Stimulated activated naive CD8-positive, alpha-beta T cell treated with anti-CD3 and anti-CD28 coated beads, Interleukin-15, Interleukin-2, amounts not matched to agents 100 ng/mL and 50 ng/mL, for 24 hours (primary cell): ENCODE results near the gene TBC1D14.

Experiments
- H3K27ac Mint-ChIP-seq: one replicate; pipeline ENCODE4 v1.8.0; 2021; ENCODE audit warnings: mild to moderate bottlenecking, mixed read lengths
- H3K27me3 Mint-ChIP-seq: one replicate; pipeline ENCODE4 v1.8.0; 2021; ENCODE audit warnings: mixed read lengths
- H3K36me3 Mint-ChIP-seq: one replicate; pipeline ENCODE4 v1.8.0; 2021; ENCODE audit warnings: low read depth, mixed read lengths
- H3K4me1 Mint-ChIP-seq: one replicate; pipeline ENCODE4 v1.8.0; 2021; ENCODE audit warnings: low read depth, mixed read lengths
- H3K4me3 Mint-ChIP-seq: one replicate; pipeline ENCODE4 v1.8.0; 2021; ENCODE audit warnings: mild to moderate bottlenecking, mixed read lengths
- H3K9me3 Mint-ChIP-seq: one replicate; pipeline ENCODE4 v1.8.0; 2021; ENCODE audit warnings: mixed read lengths

The TBC1D14 gene

GRCh38 chr4:7023901-7024300 lies 114.3 kb downstream of the TBC1D14 start:
- Mint-ChIP-seq H3K4me1 (no peaks in the 10 kb centered on the region), H3K36me3 (peaks cover 54% of the 10 kb centered on the region), H3K27ac (no peak overlapping the region)

GRCh38 chr4:7024336-7024890 lies 114.8 kb downstream of the TBC1D14 start:
- H3K36me3 Mint-ChIP-seq = peaks cover 59% of the 10 kb centered on the region
- H3K27me3 Mint-ChIP-seq = no peaks in the 10 kb centered on the region
- H3K9me3 Mint-ChIP-seq = no peaks in the 10 kb centered on the region
- no peaks in the 10 kb centered on the region for H3K4me1 Mint-ChIP-seq
- no peak overlapping the region for H3K27ac Mint-ChIP-seq
- H3K4me3 Mint-ChIP-seq = no peak overlapping the region

More at GRCh38 chr4:7023901-7024300, 114.3 kb downstream of the TBC1D14 start:
- no peaks in the 10 kb centered on the region for H3K27me3 Mint-ChIP-seq
- no peak overlapping the region for H3K4me3 Mint-ChIP-seq
- no peaks in the 10 kb centered on the region for H3K9me3 Mint-ChIP-seq

GRCh38 chr4:7025040-7025602 lies 115.5 kb downstream of the TBC1D14 start:
- H3K4me1 Mint-ChIP-seq = no peaks in the 10 kb centered on the region
- peaks cover 59% of the 10 kb centered on the region for H3K36me3 Mint-ChIP-seq
- H3K9me3 Mint-ChIP-seq = no peaks in the 10 kb centered on the region
- H3K27me3 Mint-ChIP-seq = no peaks in the 10 kb centered on the region
- no peak overlapping the region for H3K4me3 Mint-ChIP-seq
- no peak overlapping the region for H3K27ac Mint-ChIP-seq

GRCh38 chr4:7026107-7026506 lies 116.5 kb downstream of the TBC1D14 start:
- Mint-ChIP-seq H3K4me3 (no peak overlapping the region), H3K27ac (no peak overlapping the region), H3K9me3 (no peaks in the 10 kb centered on the region), H3K27me3 (no peaks in the 10 kb centered on the region), H3K36me3 (peaks cover 59% of the 10 kb centered on the region), H3K4me1 (no peaks in the 10 kb centered on the region)

- no peak overlapping the region for H3K27ac Mint-ChIP-seq
- peaks cover 56% of the 10 kb centered on the region for H3K36me3 Mint-ChIP-seq
- H3K4me3 Mint-ChIP-seq = no peak overlapping the region
- no peaks in the 10 kb centered on the region for H3K4me1 Mint-ChIP-seq
- no peaks in the 10 kb centered on the region for H3K9me3 Mint-ChIP-seq
- H3K27me3 Mint-ChIP-seq = no peaks in the 10 kb centered on the region
Measured at GRCh38 chr4:7027284-7027683, 117.7 kb downstream of the TBC1D14 start.

- Mint-ChIP-seq H3K4me1 (no peaks in the 10 kb centered on the region), H3K27ac (no peak overlapping the region), H3K36me3 (peaks cover 54% of the 10 kb centered on the region), H3K4me3 (no peak overlapping the region), H3K9me3 (no peaks in the 10 kb centered on the region), H3K27me3 (no peaks in the 10 kb centered on the region)
Measured at GRCh38 chr4:7027913-7028312, 118.3 kb downstream of the TBC1D14 start.

- Mint-ChIP-seq H3K36me3 (peaks cover 50% of the 10 kb centered on the region), H3K27ac (no peak overlapping the region), H3K4me1 (no peaks in the 10 kb centered on the region), H3K4me3 (no peak overlapping the region), H3K9me3 (no peaks in the 10 kb centered on the region), H3K27me3 (no peaks in the 10 kb centered on the region)
Measured at GRCh38 chr4:7029212-7029611, 119.6 kb downstream of the TBC1D14 start.

- Mint-ChIP-seq H3K4me3 (no peak overlapping the region), H3K27ac (no peak overlapping the region), H3K4me1 (no peaks in the 10 kb centered on the region), H3K36me3 (peaks cover 50% of the 10 kb centered on the region), H3K9me3 (no peaks in the 10 kb centered on the region), H3K27me3 (no peaks in the 10 kb centered on the region)
Measured at GRCh38 chr4:7029921-7030320, 120.3 kb downstream of the TBC1D14 start.

- no peaks in the 10 kb centered on the region for H3K9me3 Mint-ChIP-seq
- no peak overlapping the region for H3K27ac Mint-ChIP-seq
- peaks cover 47% of the 10 kb centered on the region for H3K36me3 Mint-ChIP-seq
- no peaks in the 10 kb centered on the region for H3K4me1 Mint-ChIP-seq
- no peaks in the 10 kb centered on the region for H3K27me3 Mint-ChIP-seq
- no peak overlapping the region for H3K4me3 Mint-ChIP-seq
Measured at GRCh38 chr4:7030856-7031255, 121.2 kb downstream of the TBC1D14 start.

- H3K27ac Mint-ChIP-seq = no peak overlapping the region
- H3K9me3 Mint-ChIP-seq = no peaks in the 10 kb centered on the region
Measured at GRCh38 chr4:7031558-7032449, 122.2 kb downstream of the TBC1D14 start.

GRCh38 chr4:7032596-7032995 lies 123.0 kb downstream of the TBC1D14 start:
- Mint-ChIP-seq H3K27ac (no peak overlapping the region), H3K27me3 (no peaks in the 10 kb centered on the region), H3K4me1 (no peaks in the 10 kb centered on the region), H3K36me3 (peaks cover 30% of the 10 kb centered on the region), H3K9me3 (no peaks in the 10 kb centered on the region), H3K4me3 (no peak overlapping the region)

More at GRCh38 chr4:7031558-7032449, 122.2 kb downstream of the TBC1D14 start:
- Mint-ChIP-seq H3K27me3 (no peaks in the 10 kb centered on the region), H3K4me1 (no peaks in the 10 kb centered on the region), H3K4me3 (no peak overlapping the region), H3K36me3 (peaks cover 37% of the 10 kb centered on the region)

- no peaks in the 10 kb centered on the region for H3K4me1 Mint-ChIP-seq
- no peaks in the 10 kb centered on the region for H3K9me3 Mint-ChIP-seq
- no peak overlapping the region for H3K27ac Mint-ChIP-seq
- H3K4me3 Mint-ChIP-seq = no peak overlapping the region
- no peaks in the 10 kb centered on the region for H3K27me3 Mint-ChIP-seq
- peaks cover 15% of the 10 kb centered on the region for H3K36me3 Mint-ChIP-seq
Measured at GRCh38 chr4:7034262-7035081, 124.8 kb downstream of the TBC1D14 start.

GRCh38 chr4:7037425-7037824 lies 127.8 kb downstream of the TBC1D14 start:
- Mint-ChIP-seq H3K27me3 (no peaks in the 10 kb centered on the region), H3K27ac (no peak overlapping the region), H3K9me3 (no peaks in the 10 kb centered on the region), H3K4me1 (peaks cover 8% of the 10 kb centered on the region), H3K4me3 (no peak overlapping the region), H3K36me3 (no peaks in the 10 kb centered on the region)

- Mint-ChIP-seq H3K27me3 (no peaks in the 10 kb centered on the region), H3K9me3 (no peaks in the 10 kb centered on the region), H3K36me3 (no peaks in the 10 kb centered on the region), H3K4me1 (peaks cover 27% of the 10 kb centered on the region), H3K4me3 (no peak overlapping the region), H3K27ac (no peak overlapping the region)
Measured at GRCh38 chr4:7040765-7041164, 131.1 kb downstream of the TBC1D14 start.

GRCh38 chr4:7041246-7041645 lies 131.6 kb downstream of the TBC1D14 start:
- H3K27me3 Mint-ChIP-seq = no peaks in the 10 kb centered on the region
- H3K4me1 Mint-ChIP-seq = peaks cover 32% of the 10 kb centered on the region
- no peak overlapping the region for H3K4me3 Mint-ChIP-seq
- no peaks in the 10 kb centered on the region for H3K36me3 Mint-ChIP-seq
- no peak overlapping the region for H3K27ac Mint-ChIP-seq
- H3K9me3 Mint-ChIP-seq = no peaks in the 10 kb centered on the region
